NB4 (cell line): ENCODE results near the gene SLC22A23.

Experiments
- CTCF ChIP-seq: IDR thresholded peaks from one replicate; pipeline ENCODE4 v1.5.1; 2012; ENCODE audit warnings: low read depth, low read length
- MAX ChIP-seq: IDR thresholded peaks from 2 replicates; pipeline ENCODE4 v1.6.1; 2011; ENCODE audit warnings: low read depth, low read length
- POLR2A ChIP-seq: IDR thresholded peaks from 2 replicates; pipeline ENCODE4 v1.6.1; 2011; ENCODE audit warnings: mild to moderate bottlenecking; ENCODE audit not compliant: insufficient read length; ENCODE audit errors: extremely low read depth

DNA sequence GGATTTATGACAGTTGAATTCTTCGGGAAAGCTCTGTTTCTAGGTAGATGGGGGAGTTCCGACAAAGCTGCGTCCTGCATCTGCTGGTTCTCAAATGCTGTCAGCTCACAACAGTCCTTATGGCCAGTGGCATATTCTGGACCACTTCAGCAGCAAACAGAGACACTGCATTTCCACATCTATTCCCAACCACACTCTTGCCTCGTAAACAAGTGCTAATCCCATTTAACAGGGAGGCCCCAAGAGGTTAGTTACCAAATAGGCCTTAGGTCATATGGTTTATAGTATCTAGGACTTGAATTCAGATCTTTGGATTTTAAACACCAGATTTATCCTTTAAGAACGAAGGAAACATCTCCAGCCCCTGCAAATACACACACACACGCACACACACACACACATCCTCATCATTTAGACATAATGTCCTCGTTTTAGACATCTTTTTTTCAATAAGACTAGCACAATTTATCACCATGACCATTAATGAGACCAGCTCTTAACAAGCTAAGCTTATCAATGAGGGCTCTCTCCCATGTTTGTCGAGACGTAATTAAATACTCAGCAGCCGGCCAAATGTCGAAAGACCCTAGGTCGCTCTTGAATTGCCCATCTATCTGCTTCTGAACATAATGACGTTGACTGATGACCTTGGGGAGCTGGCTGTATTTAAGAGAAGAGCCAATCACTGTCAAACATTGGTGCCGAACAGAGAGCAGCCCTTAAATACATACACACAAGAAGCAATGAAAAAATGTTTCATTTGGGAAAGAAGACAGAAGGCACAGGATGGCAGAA, 113.6 kb downstream of the SLC22A23 start:
- TF ChIP-seq POLR2A (no peak), CTCF (no peak), MAX (no peak)
